ENCODE results near the gene CEP126.

CEP126 gene

DNA sequence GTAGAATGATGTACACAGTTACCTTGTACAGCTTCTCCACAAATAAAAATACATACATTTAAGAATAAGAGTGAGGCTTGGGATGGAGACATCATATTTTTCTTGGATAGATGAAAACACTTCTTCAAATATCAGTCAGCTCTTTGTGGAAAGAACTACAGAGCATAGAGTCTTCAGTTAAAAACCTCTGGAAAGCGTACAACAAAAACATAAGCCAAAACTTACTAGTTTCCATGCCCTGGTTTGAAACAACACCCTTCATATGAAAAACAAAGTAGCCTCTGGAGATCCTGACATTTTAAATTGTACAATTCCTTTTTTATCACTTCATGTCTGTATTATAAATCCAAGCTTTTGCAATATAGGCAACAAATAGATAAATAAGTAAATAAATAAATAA is 7.0 kb upstream of the CEP126 start:
- Histone ChIP-seq H3K9ac (ENCODE audit: low read depth in 1 of 2, low read length in 2 of 2) (no peak overlapping the region), H3K36me3 (ENCODE audit: control insufficient read depth in 1 of 2, insufficient read depth in 2 of 2, low read length in 2 of 2) (no peaks in the 10 kb centered on the region), H3K4me3 (ENCODE audit: low read depth in 1 of 2, low read length in 2 of 2) (no peak overlapping the region), H3K4me1 (ENCODE audit: control insufficient read depth in 1 of 2, insufficient read depth in 2 of 2, low read length in 2 of 2) (no peaks in the 10 kb centered on the region), H3K27ac (ENCODE audit: low read depth, low read length) (no peak overlapping the region), H3K9me3 (ENCODE audit: control insufficient read depth in 1 of 2, low read length in 2 of 2) (no peaks in the 10 kb centered on the region), H3K27me3 (ENCODE audit: control insufficient read depth in 1 of 2, insufficient read depth in 2 of 2, low read length in 2 of 2) (no peaks in the 10 kb centered on the region)

DNA sequence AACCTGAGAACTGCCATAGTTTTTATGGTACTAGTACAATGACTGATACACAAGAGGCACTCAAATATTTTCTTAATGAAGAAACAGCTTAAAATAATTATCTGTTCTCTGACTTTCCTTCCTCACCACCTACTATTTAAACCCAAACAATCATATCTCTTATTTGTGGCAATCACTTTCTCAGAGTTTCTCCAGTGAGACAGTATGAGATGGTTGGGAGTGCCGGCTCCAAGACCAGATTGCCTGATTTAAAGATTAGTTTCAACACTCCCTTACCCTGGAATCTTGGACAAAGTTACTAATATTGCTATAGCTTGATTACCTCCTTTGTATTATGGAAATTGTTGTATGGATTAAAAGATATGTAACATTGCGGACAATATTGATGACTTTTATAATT is 5.7 kb upstream of the CEP126 start:
- Histone ChIP-seq H3K4me3 (ENCODE audit: low read depth in 1 of 2, low read length in 2 of 2) (no peak overlapping the region), H3K36me3 (ENCODE audit: control insufficient read depth in 1 of 2, insufficient read depth in 2 of 2, low read length in 2 of 2) (no peaks in the 10 kb centered on the region), H3K27ac (ENCODE audit: low read depth, low read length) (no peak overlapping the region)

DNA sequence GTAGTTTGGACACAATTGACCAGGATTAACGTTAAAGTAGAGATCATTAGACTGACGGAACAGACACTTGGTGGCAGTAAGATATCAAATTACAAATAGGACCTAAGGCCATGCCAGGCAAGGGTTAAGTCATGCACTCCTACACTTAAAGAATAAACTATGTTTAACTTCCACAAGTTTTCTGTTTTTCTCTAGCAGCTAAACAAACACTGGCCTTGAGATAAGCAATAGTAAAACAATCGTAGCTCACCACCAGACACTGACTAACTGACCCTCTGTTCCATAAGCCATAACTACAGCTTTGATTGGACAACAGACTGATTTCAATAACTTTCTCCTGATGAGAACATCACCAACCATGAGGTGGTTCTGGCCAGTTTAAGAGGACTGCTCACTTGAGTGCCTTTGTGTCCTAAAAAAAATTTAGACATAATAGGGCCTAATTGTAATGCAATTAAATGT is 2.0 kb upstream of the CEP126 start:
- no peak overlapping the region for H3K4me3 ChIP-seq (ENCODE audit: low read depth in 1 of 2, low read length in 2 of 2)

More for the DNA sequence above, 5.7 kb upstream of the CEP126 start:
- Histone ChIP-seq H3K9me3 (ENCODE audit: control insufficient read depth in 1 of 2, low read length in 2 of 2) (no peaks in the 10 kb centered on the region), H3K9ac (ENCODE audit: low read depth in 1 of 2, low read length in 2 of 2) (no peak overlapping the region), H3K4me1 (ENCODE audit: control insufficient read depth in 1 of 2, insufficient read depth in 2 of 2, low read length in 2 of 2) (no peaks in the 10 kb centered on the region), H3K27me3 (ENCODE audit: control insufficient read depth in 1 of 2, insufficient read depth in 2 of 2, low read length in 2 of 2) (no peaks in the 10 kb centered on the region)

DNA sequence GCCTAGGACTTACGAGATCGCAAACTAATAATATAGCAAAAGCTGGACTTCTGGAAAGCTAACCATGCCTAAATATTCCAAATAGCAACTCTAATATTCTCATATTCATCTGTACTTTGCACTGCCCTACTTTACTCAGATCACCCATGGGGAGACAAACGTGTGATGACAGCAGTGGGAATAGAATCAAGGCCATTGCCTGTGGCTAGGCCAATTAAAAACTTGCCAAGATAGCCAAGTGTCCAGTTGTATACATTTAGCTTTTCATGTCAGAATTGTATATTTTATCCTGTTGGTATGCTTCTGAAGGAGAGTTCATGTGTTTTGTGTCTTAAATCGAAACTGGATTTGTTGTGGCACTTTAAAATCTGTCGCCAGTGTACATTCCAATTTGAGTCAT is 1.2 kb upstream of the CEP126 start:
- Histone ChIP-seq H3K9me3 (ENCODE audit: control insufficient read depth in 1 of 2, low read length in 2 of 2) (no peaks in the 10 kb centered on the region), H3K9ac (ENCODE audit: low read depth in 1 of 2, low read length in 2 of 2) (no peak overlapping the region), H3K4me1 (ENCODE audit: control insufficient read depth in 1 of 2, insufficient read depth in 2 of 2, low read length in 2 of 2) (peaks cover 8 to 9% of the 10 kb centered on the region in 2 donors), H3K36me3 (ENCODE audit: control insufficient read depth in 1 of 2, insufficient read depth in 2 of 2, low read length in 2 of 2) (no peaks in the 10 kb centered on the region), H3K27me3 (ENCODE audit: control insufficient read depth in 1 of 2, insufficient read depth in 2 of 2, low read length in 2 of 2) (no peaks in the 10 kb centered on the region), H3K4me3 (ENCODE audit: low read depth in 1 of 2, low read length in 2 of 2) (no peak overlapping the region), H3K27ac (ENCODE audit: low read depth, low read length) (no peak overlapping the region)

More for the DNA sequence above, 2.0 kb upstream of the CEP126 start:
- H3K36me3 ChIP-seq (ENCODE audit: control insufficient read depth in 1 of 2, insufficient read depth in 2 of 2, low read length in 2 of 2), result no peaks in the 10 kb centered on the region
- H3K27ac ChIP-seq (ENCODE audit: low read depth, low read length), result no peak overlapping the region
- peaks cover 8 to 9% of the 10 kb centered on the region in 2 donors for H3K4me1 ChIP-seq (ENCODE audit: control insufficient read depth in 1 of 2, insufficient read depth in 2 of 2, low read length in 2 of 2)
- no peaks in the 10 kb centered on the region for H3K27me3 ChIP-seq (ENCODE audit: control insufficient read depth in 1 of 2, insufficient read depth in 2 of 2, low read length in 2 of 2)
- no peak overlapping the region for H3K9ac ChIP-seq (ENCODE audit: low read depth in 1 of 2, low read length in 2 of 2)
- H3K9me3 ChIP-seq (ENCODE audit: control insufficient read depth in 1 of 2, low read length in 2 of 2), result no peaks in the 10 kb centered on the region

DNA sequence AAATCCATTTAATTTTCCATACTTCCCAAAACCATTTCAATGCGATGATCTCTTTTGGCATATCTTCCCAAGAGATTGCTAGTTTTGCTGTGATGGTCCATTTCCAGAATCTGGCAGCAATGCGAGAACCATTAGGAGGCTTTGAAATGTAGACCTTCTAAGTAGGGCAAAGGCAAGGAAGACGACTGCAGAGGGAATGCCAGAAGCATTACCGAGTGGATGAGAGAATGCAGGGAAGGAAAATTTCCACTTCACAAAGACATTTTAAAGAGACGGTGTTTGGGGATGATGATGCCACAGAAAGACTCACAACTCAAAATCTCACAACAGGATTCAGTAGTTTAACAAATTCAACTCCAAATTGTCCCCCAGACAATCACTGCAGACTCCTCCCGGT is 471 bp upstream of the CEP126 start:
- H3K9me3 ChIP-seq (ENCODE audit: control insufficient read depth in 1 of 2, low read length in 2 of 2), result no peaks in the 10 kb centered on the region
- peak overlapping the region; percentile 78 to 91 for H3K4me3 ChIP-seq (ENCODE audit: low read depth in 1 of 2, low read length in 2 of 2)
- H3K4me1 ChIP-seq (ENCODE audit: control insufficient read depth in 1 of 2, insufficient read depth in 2 of 2, low read length in 2 of 2), result peaks cover 8 to 9% of the 10 kb centered on the region in 2 donors
- peak overlapping the region in 1 of 2 donors; percentile 60 for H3K9ac ChIP-seq (ENCODE audit: low read depth in 1 of 2, low read length in 2 of 2)
- H3K27me3 ChIP-seq (ENCODE audit: control insufficient read depth in 1 of 2, insufficient read depth in 2 of 2, low read length in 2 of 2), result no peaks in the 10 kb centered on the region
- peak overlapping the region; percentile 67 for H3K27ac ChIP-seq (ENCODE audit: low read depth, low read length)
- H3K36me3 ChIP-seq (ENCODE audit: control insufficient read depth in 1 of 2, insufficient read depth in 2 of 2, low read length in 2 of 2), result no peaks in the 10 kb centered on the region

DNA sequence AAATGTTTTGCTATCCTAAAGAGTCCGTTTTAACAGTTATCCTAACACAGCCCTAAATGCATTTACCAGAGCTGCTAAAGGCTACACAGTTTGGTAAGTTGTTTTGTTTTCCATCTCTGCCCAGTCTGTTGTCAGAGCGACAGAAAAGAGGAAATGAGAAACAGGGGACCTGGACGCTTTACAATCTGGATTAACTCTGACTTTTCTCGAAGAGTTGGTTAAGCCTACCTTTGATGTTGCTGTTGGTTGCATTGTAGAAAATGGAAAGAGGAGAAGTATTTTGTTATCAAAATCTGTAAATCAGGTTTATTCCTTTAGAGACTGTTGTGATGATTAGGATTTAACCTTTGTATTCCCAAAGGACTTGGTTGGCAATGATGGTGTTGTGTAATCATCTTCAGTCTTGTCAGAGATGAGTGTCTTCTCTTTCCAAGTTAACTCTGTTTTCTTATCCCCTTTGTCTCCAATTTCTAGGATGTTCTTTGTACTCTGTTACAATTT is 1.0 kb downstream of the CEP126 start:
- peaks cover 8 to 9% of the 10 kb centered on the region in 2 donors for H3K4me1 ChIP-seq (ENCODE audit: control insufficient read depth in 1 of 2, insufficient read depth in 2 of 2, low read length in 2 of 2)
- peak overlapping the region in 1 of 2 donors; percentile 60 for H3K9ac ChIP-seq (ENCODE audit: low read depth in 1 of 2, low read length in 2 of 2)
- no peaks in the 10 kb centered on the region for H3K36me3 ChIP-seq (ENCODE audit: control insufficient read depth in 1 of 2, insufficient read depth in 2 of 2, low read length in 2 of 2)
- peak overlapping the region; percentile 78 to 91 for H3K4me3 ChIP-seq (ENCODE audit: low read depth in 1 of 2, low read length in 2 of 2)
- no peaks in the 10 kb centered on the region for H3K9me3 ChIP-seq (ENCODE audit: control insufficient read depth in 1 of 2, low read length in 2 of 2)
- peak overlapping the region; percentile 67 for H3K27ac ChIP-seq (ENCODE audit: low read depth, low read length)
- no peaks in the 10 kb centered on the region for H3K27me3 ChIP-seq (ENCODE audit: control insufficient read depth in 1 of 2, insufficient read depth in 2 of 2, low read length in 2 of 2)

DNA sequence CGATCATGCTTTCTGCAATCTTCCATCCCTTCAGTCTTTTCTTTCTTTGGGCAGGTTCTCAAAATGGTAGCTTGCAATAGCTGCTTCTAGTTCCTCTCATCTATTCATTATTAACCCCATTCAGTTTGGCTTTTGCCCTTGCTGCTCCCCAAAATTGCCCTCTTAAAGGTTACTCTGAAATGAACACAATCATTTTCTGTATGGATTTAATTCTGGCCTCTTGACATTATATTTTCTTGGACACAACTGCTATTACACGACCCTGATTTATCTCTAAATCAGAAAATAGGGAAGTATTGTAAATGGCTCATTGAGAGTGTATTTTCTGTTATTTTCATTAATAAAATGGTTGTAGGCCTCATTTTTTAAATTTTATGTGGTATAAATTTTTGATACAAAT is 1.6 kb downstream of the CEP126 start, which contains the start of gene ANGPTL5:
Gene ANGPTL5, minus strand, starts transcription at position 101 of the 400 bp plus-strand sequence. CDS start 8,613 bp downstream, outside the sequence.
- Histone ChIP-seq H3K4me1 (ENCODE audit: control insufficient read depth in 1 of 2, insufficient read depth in 2 of 2, low read length in 2 of 2) (peaks cover 8 to 9% of the 10 kb centered on the region in 2 donors), H3K27me3 (ENCODE audit: control insufficient read depth in 1 of 2, insufficient read depth in 2 of 2, low read length in 2 of 2) (no peaks in the 10 kb centered on the region), H3K27ac (ENCODE audit: low read depth, low read length) (peak within 1 kb of the TSS; percentile 67), H3K9ac (ENCODE audit: low read depth in 1 of 2, low read length in 2 of 2) (peak within 1 kb of the TSS; percentile 60 to 67), H3K4me3 (ENCODE audit: low read depth in 1 of 2, low read length in 2 of 2) (peak within 1 kb of the TSS; percentile 78 to 91), H3K36me3 (ENCODE audit: control insufficient read depth in 1 of 2, insufficient read depth in 2 of 2, low read length in 2 of 2) (no peaks in the 10 kb centered on the region), H3K9me3 (ENCODE audit: control insufficient read depth in 1 of 2, low read length in 2 of 2) (no peaks in the 10 kb centered on the region)

DNA sequence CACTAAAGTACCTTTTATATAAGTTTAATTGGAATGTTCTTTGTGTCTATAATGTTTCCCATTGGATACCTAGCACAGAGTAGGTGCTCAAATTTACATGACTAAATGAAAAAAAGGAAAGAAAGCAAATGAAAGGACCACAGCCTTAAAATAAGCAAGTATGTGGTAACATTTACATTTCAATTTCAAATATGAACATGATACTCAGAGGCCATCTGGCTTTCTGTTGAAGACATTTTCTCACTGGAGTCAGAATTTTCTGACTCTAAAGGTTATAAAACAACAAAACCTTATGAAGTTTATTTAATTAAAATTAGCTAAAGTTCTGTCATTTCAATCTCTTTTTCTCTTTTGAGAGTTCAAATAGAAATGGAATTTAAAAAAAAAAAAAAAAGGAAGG is 2.4 kb downstream of the CEP126 start:
- peaks cover 8 to 9% of the 10 kb centered on the region in 2 donors for H3K4me1 ChIP-seq (ENCODE audit: control insufficient read depth in 1 of 2, insufficient read depth in 2 of 2, low read length in 2 of 2)
- no peak overlapping the region for H3K4me3 ChIP-seq (ENCODE audit: low read depth in 1 of 2, low read length in 2 of 2)
- H3K27ac ChIP-seq (ENCODE audit: low read depth, low read length), result no peak overlapping the region
- no peak overlapping the region for H3K9ac ChIP-seq (ENCODE audit: low read depth in 1 of 2, low read length in 2 of 2)
- H3K36me3 ChIP-seq (ENCODE audit: control insufficient read depth in 1 of 2, insufficient read depth in 2 of 2, low read length in 2 of 2), result no peaks in the 10 kb centered on the region
- no peaks in the 10 kb centered on the region for H3K9me3 ChIP-seq (ENCODE audit: control insufficient read depth in 1 of 2, low read length in 2 of 2)
- H3K27me3 ChIP-seq (ENCODE audit: control insufficient read depth in 1 of 2, insufficient read depth in 2 of 2, low read length in 2 of 2), result no peaks in the 10 kb centered on the region

DNA sequence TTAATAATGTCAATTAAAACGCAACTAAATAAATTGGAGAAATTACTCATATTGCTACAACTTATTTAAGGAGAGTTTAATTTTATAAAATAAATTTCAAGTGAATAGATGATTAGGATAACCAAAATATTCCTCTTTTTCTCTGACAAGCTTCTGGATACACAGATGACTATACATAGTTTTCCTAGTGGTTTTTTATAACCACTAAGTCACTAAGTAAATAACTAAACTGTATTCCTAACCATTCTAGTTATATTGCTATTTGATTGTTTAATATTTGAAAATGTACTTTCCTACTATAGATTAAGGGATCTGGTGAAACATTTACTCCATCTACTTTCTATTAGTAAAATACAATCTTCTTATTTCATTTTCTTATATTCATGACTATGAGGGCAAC is 6.2 kb downstream of the CEP126 start:
- H3K4me1 ChIP-seq (ENCODE audit: control insufficient read depth in 1 of 2, insufficient read depth in 2 of 2, low read length in 2 of 2), result peaks cover 0 to 2% of the 10 kb centered on the region in 2 donors
- H3K4me3 ChIP-seq (ENCODE audit: low read depth in 1 of 2, low read length in 2 of 2), result no peak overlapping the region
- H3K36me3 ChIP-seq (ENCODE audit: control insufficient read depth in 1 of 2, insufficient read depth in 2 of 2, low read length in 2 of 2), result no peaks in the 10 kb centered on the region
- H3K27me3 ChIP-seq (ENCODE audit: control insufficient read depth in 1 of 2, insufficient read depth in 2 of 2, low read length in 2 of 2), result no peaks in the 10 kb centered on the region
- no peak overlapping the region for H3K27ac ChIP-seq (ENCODE audit: low read depth, low read length)
- no peak overlapping the region for H3K9ac ChIP-seq (ENCODE audit: low read depth in 1 of 2, low read length in 2 of 2)
- H3K9me3 ChIP-seq (ENCODE audit: control insufficient read depth in 1 of 2, low read length in 2 of 2), result no peaks in the 10 kb centered on the region

DNA sequence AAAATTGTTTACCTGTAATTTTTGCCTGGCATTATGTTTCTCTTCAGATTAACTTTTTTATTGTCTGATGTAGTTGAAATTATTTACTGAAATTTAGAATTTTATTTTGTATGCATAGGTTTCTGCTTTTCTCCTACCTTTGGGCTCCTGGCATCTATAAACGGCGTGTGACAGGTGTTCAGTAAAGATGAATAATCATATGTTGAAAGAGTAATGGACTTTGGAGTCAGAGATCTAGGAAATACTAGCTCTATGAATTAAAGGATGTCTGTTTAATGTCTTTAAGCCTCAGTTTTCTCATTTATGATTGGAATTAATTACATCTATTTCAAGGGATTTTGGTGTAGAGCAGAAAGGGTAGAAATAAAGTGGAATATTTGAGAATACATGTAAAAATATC is 8.7 kb downstream of the CEP126 start:
- H3K4me1 ChIP-seq (ENCODE audit: control insufficient read depth in 1 of 2, insufficient read depth in 2 of 2, low read length in 2 of 2), result no peaks in the 10 kb centered on the region
- no peak overlapping the region for H3K27ac ChIP-seq (ENCODE audit: low read depth, low read length)
- no peaks in the 10 kb centered on the region for H3K27me3 ChIP-seq (ENCODE audit: control insufficient read depth in 1 of 2, insufficient read depth in 2 of 2, low read length in 2 of 2)
- H3K4me3 ChIP-seq (ENCODE audit: low read depth in 1 of 2, low read length in 2 of 2), result no peak overlapping the region
- H3K36me3 ChIP-seq (ENCODE audit: control insufficient read depth in 1 of 2, insufficient read depth in 2 of 2, low read length in 2 of 2), result no peaks in the 10 kb centered on the region
- H3K9me3 ChIP-seq (ENCODE audit: control insufficient read depth in 1 of 2, low read length in 2 of 2), result no peaks in the 10 kb centered on the region
- H3K9ac ChIP-seq (ENCODE audit: low read depth in 1 of 2, low read length in 2 of 2), result no peak overlapping the region
